ENCODE measurements around the gene CANT1. TPM values are rescaled to one million over a fixed set of nuclear protein-coding genes. Genes with fewer than 3 reads are reported as not detected.

The CANT1 gene
- total RNA-seq, 1 experiment from 2014 or later: 54.2 TPM

DNA sequence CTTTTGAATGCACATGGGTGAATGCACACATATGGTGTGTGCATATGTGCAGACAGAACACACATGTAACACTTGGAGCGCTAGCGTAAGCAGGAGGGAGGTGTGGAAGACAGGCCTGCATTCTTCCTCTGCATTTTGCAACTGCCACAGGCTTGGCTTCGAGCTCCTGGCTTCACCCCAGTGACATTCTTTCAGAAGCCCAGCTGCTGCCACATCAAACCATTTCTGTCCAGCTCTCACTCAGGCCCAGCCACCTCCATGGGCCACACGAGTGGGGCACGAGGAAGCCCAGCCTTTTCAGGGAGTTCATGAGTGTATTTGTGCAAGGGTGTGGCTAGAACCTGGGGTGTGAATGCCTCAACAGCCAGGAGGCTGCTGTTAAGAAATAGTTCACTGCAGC lies 48.6 kb downstream of the CANT1 start:
- TF ChIP-seq EZH2 (IDR thresholded peaks at IDR 0.05; ENCODE audit: borderline replicate concordance, low read depth, low read length, poor library complexity, severe bottlenecking): no peak
- TF ChIP-seq, protein P1, sequence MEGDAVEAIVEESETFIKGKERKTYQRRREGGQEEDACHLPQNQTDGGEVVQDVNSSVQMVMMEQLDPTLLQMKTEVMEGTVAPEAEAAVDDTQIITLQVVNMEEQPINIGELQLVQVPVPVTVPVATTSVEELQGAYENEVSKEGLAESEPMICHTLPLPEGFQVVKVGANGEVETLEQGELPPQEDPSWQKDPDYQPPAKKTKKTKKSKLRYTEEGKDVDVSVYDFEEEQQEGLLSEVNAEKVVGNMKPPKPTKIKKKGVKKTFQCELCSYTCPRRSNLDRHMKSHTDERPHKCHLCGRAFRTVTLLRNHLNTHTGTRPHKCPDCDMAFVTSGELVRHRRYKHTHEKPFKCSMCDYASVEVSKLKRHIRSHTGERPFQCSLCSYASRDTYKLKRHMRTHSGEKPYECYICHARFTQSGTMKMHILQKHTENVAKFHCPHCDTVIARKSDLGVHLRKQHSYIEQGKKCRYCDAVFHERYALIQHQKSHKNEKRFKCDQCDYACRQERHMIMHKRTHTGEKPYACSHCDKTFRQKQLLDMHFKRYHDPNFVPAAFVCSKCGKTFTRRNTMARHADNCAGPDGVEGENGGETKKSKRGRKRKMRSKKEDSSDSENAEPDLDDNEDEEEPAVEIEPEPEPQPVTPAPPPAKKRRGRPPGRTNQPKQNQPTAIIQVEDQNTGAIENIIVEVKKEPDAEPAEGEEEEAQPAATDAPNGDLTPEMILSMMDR (conservative IDR thresholded peaks at IDR 0.05; ENCODE audit: low read depth, low read length): no peak
- ChIA-PET POLR2A (ENCODE audit: low non-redundant PET) (no interaction called here), CTCF (no interaction called here)
- Histone ChIP-seq H3K4me3 (ENCODE audit: low read depth, low read length, poor library complexity, severe bottlenecking) (no peak overlapping the region), H3K9me3 (ENCODE audit: low read depth, low read length, poor library complexity, severe bottlenecking) (no peaks in the 10 kb centered on the region), H3K4me1 (ENCODE audit: insufficient read depth, low read length, poor library complexity, severe bottlenecking) (no peaks in the 10 kb centered on the region), H3K36me3 (ENCODE audit: insufficient read depth, low read length, poor library complexity, severe bottlenecking) (no peaks in the 10 kb centered on the region), H3K27ac (ENCODE audit: low read depth, low read length, poor library complexity, severe bottlenecking) (no peak overlapping the region), H3K27me3 (replicated peaks; ENCODE audit: insufficient read depth, low read depth, low read length, poor library complexity) (no peaks in the 10 kb centered on the region)
- DNase-seq (ENCODE audit: low spot score): no peak
- BruUV-seq (replicated peaks): no TSS peak
- intact Hi-C loops (cut with micrococcal nuclease; ENCODE audit: unreplicated experiment): no loop called here

DNA sequence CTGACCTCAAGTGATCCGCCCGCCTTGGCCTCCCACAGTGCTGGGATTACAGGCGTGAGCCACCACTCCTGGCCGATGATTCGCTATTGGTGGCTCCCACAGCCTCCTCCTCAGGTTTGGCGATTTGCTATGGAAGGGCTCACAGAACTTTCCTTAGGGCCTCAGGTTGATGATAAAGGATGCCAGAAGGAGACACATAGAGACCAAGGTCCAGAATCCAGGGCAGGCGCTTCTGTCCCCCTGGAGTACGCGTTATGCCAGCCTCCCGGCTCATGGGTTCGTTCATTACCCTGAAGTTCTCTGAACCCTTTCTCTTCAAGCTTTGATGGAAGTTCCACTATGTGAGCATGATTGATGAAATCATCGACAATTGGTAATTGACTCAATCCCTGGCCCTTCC lies 49.8 kb downstream of the CANT1 start:
- no peaks in the 10 kb centered on the region for H3K36me3 ChIP-seq (ENCODE audit: insufficient read depth, low read length, poor library complexity, severe bottlenecking)
- no peak for TF ChIP-seq EZH2 (IDR thresholded peaks at IDR 0.05; ENCODE audit: borderline replicate concordance, low read depth, low read length, poor library complexity, severe bottlenecking)
- TF ChIP-seq, protein P1 (conservative IDR thresholded peaks at IDR 0.05; ENCODE audit: low read depth, low read length): no peak
- BruUV-seq (replicated peaks): no TSS peak
- intact Hi-C loops (cut with micrococcal nuclease; ENCODE audit: unreplicated experiment): no loop called here
- CTCF ChIA-PET: no interaction called here
- H3K4me3 ChIP-seq (ENCODE audit: low read depth, low read length, poor library complexity, severe bottlenecking): no peak overlapping the region
- no peak for DNase-seq (ENCODE audit: low spot score)
- no peaks in the 10 kb centered on the region for H3K9me3 ChIP-seq (ENCODE audit: low read depth, low read length, poor library complexity, severe bottlenecking)
- no peaks in the 10 kb centered on the region for H3K4me1 ChIP-seq (ENCODE audit: insufficient read depth, low read length, poor library complexity, severe bottlenecking)
- no peaks in the 10 kb centered on the region for H3K27me3 ChIP-seq (replicated peaks; ENCODE audit: insufficient read depth, low read depth, low read length, poor library complexity)
- POLR2A ChIA-PET (ENCODE audit: low non-redundant PET): no interaction called here
- H3K27ac ChIP-seq (ENCODE audit: low read depth, low read length, poor library complexity, severe bottlenecking): no peak overlapping the region

DNA sequence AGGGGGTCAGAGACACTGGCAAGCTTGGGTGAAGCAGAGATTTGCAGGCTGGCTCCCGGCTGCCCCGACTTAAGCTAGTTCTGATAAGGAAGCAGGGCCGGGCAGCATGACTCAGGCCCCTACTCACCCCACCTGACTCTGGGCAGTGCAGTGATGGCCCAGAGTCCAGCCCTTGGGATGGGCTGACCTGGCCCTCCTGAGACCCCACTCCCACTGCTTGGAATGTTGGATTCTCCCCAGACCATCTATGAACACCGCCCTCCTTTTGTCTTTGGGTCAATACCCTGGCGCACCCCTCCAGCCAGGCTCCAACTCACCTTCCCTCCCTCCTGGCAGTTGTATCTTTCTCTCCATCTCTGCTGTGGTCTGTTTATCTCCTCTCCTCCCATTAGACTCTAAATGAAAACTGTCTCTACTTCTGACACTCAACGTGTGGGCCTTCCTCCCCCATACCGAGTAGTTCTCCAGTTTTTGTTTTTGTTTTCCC lies 50.9 kb downstream of the CANT1 start:
- Histone ChIP-seq H3K4me3 (ENCODE audit: low read depth, low read length, poor library complexity, severe bottlenecking) (no peak overlapping the region), H3K9me3 (ENCODE audit: low read depth, low read length, poor library complexity, severe bottlenecking) (no peaks in the 10 kb centered on the region), H3K4me1 (ENCODE audit: insufficient read depth, low read length, poor library complexity, severe bottlenecking) (no peaks in the 10 kb centered on the region), H3K27me3 (replicated peaks; ENCODE audit: insufficient read depth, low read depth, low read length, poor library complexity) (no peaks in the 10 kb centered on the region), H3K36me3 (ENCODE audit: insufficient read depth, low read length, poor library complexity, severe bottlenecking) (no peaks in the 10 kb centered on the region), H3K27ac (ENCODE audit: low read depth, low read length, poor library complexity, severe bottlenecking) (no peak overlapping the region)
- TF ChIP-seq, protein P1 (conservative IDR thresholded peaks at IDR 0.05; ENCODE audit: low read depth, low read length): no peak
- no peak for TF ChIP-seq EZH2 (IDR thresholded peaks at IDR 0.05; ENCODE audit: borderline replicate concordance, low read depth, low read length, poor library complexity, severe bottlenecking)
- intact Hi-C loops (cut with micrococcal nuclease; ENCODE audit: unreplicated experiment): no loop called here
- no TSS peak for BruUV-seq (replicated peaks)
- POLR2A ChIA-PET (ENCODE audit: low non-redundant PET): no interaction called here
- CTCF ChIA-PET: no interaction called here
- no peak for DNase-seq (ENCODE audit: low spot score)
